ENCODE results near the gene PTPRN2. TPM values are rescaled to one million over a fixed set of nuclear protein-coding genes. Genes with fewer than 3 reads are reported as not detected.

The PTPRN2 gene
- total and polyA plus RNA-seq, 2 experiments from 2014 or later, result 0.28 TPM; not detected in 1

GRCh38 chr7:158389514-158390425, 197.9 kb downstream of the PTPRN2 start:
- TF ChIP-seq, protein P1, sequence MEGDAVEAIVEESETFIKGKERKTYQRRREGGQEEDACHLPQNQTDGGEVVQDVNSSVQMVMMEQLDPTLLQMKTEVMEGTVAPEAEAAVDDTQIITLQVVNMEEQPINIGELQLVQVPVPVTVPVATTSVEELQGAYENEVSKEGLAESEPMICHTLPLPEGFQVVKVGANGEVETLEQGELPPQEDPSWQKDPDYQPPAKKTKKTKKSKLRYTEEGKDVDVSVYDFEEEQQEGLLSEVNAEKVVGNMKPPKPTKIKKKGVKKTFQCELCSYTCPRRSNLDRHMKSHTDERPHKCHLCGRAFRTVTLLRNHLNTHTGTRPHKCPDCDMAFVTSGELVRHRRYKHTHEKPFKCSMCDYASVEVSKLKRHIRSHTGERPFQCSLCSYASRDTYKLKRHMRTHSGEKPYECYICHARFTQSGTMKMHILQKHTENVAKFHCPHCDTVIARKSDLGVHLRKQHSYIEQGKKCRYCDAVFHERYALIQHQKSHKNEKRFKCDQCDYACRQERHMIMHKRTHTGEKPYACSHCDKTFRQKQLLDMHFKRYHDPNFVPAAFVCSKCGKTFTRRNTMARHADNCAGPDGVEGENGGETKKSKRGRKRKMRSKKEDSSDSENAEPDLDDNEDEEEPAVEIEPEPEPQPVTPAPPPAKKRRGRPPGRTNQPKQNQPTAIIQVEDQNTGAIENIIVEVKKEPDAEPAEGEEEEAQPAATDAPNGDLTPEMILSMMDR (IDR thresholded peaks at IDR 0.05; ENCODE audit: low read depth, low read length), result no peak
- Histone ChIP-seq H3K27ac (no peak overlapping the region), H3K4me3 (no peak overlapping the region), H3K4me1 (ENCODE audit: low read depth) (no peaks in the 10 kb centered on the region), H3K36me3 (no peaks in the 10 kb centered on the region), H3K27me3 (no peaks in the 10 kb centered on the region), H3K9me3 (ENCODE audit: low read depth) (no peaks in the 10 kb centered on the region)
- DNase-seq (ENCODE audit: low read depth in 1 of 2, low spot score in 1 of 2), result no peak

- Histone ChIP-seq H3K27me3 (no peaks in the 10 kb centered on the region), H3K36me3 (no peaks in the 10 kb centered on the region), H3K4me3 (no peak overlapping the region), H3K9me3 (ENCODE audit: low read depth) (no peaks in the 10 kb centered on the region), H3K27ac (no peak overlapping the region), H3K4me1 (ENCODE audit: low read depth) (no peaks in the 10 kb centered on the region)
- no peak for DNase-seq (ENCODE audit: low read depth in 1 of 2, low spot score in 1 of 2)
- TF ChIP-seq, protein P1 (IDR thresholded peaks at IDR 0.05; ENCODE audit: low read depth, low read length), result no peak
These were observed 198.7 kb downstream of the PTPRN2 start for GRCh38 chr7:158388928-158389327.

GRCh38 chr7:158388072-158388471, 199.6 kb downstream of the PTPRN2 start:
- Histone ChIP-seq H3K4me3 (no peak overlapping the region), H3K4me1 (ENCODE audit: low read depth) (no peaks in the 10 kb centered on the region), H3K27me3 (no peaks in the 10 kb centered on the region), H3K9me3 (ENCODE audit: low read depth) (no peaks in the 10 kb centered on the region), H3K36me3 (no peaks in the 10 kb centered on the region), H3K27ac (no peak overlapping the region)
- TF ChIP-seq, protein P1 (IDR thresholded peaks at IDR 0.05; ENCODE audit: low read depth, low read length), result no peak
- no peak for DNase-seq (ENCODE audit: low read depth in 1 of 2, low spot score in 1 of 2)

GRCh38 chr7:158387546-158387891, 200.1 kb downstream of the PTPRN2 start:
- no peaks in the 10 kb centered on the region for H3K9me3 ChIP-seq (ENCODE audit: low read depth)
- no peaks in the 10 kb centered on the region for H3K27me3 ChIP-seq
- TF ChIP-seq, protein P1 (IDR thresholded peaks at IDR 0.05; ENCODE audit: low read depth, low read length), result no peak
- H3K4me3 ChIP-seq, result no peak overlapping the region
- H3K4me1 ChIP-seq (ENCODE audit: low read depth), result no peaks in the 10 kb centered on the region
- H3K27ac ChIP-seq, result no peak overlapping the region
- no peaks in the 10 kb centered on the region for H3K36me3 ChIP-seq
- no peak for DNase-seq (ENCODE audit: low read depth in 1 of 2, low spot score in 1 of 2)

DNA sequence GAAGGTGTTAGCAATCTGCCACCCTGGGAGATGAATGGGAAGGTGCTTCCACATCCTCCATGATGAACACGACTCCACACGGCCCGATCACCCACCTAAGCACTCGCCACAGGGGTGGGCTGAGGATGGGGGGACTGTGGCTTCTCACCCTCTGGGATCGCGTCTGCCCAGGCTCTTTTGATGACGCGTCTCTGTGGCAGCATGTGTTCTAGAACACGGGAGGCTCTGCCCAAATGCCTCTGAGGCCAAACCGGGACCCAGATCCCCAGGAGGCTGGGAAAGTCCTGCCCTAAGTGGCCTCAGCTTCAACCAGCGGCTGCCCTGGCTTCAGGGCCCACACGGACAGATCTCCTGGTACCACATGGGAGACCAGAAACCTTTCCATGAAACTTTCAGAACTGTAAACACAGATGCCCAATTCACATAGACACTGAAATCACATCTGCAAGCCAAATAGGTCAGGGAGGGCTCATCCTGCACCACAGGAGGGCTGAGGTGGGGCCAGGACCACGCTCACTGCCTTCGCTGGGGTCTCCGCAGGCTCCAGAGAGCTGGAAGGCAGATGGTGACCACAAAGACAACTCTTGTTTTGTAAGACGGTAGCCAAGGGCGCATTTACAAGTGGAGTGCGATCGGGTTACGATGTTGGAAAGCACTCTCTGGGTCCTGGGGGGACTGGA, 200.6 kb downstream of the PTPRN2 start:
- Histone ChIP-seq H3K4me1 (ENCODE audit: low read depth) (no peaks in the 10 kb centered on the region), H3K4me3 (no peak overlapping the region), H3K27ac (no peak overlapping the region), H3K9me3 (ENCODE audit: low read depth) (no peaks in the 10 kb centered on the region), H3K27me3 (no peaks in the 10 kb centered on the region), H3K36me3 (no peaks in the 10 kb centered on the region)
- DNase-seq (ENCODE audit: low read depth in 1 of 2, low spot score in 1 of 2), result no peak
- TF ChIP-seq, protein P1 (IDR thresholded peaks at IDR 0.05; ENCODE audit: low read depth, low read length), result no peak

Data from cardiac muscle cell (in vitro differentiated cells and primary cell).